ENCODE results near the gene MOK.
A peak's percentile ranks its signal among the peaks of the same experiment; 100 is the strongest.

The MOK gene

GRCh38 chr14:102236026-102236425 lies 68.9 kb downstream of the MOK start:
- DNase-seq (ENCODE audit: low read depth), result no peak
- H3K4me3 ChIP-seq (replicated peaks; ENCODE audit: low read depth, low read length), result no peak overlapping the region
- no peak for TF ChIP-seq CTCF (IDR thresholded peaks at IDR 0.05; ENCODE audit: low read length, missing control alignments)

- peak; percentile 94 for DNase-seq (ENCODE audit: low read depth)
- H3K4me3 ChIP-seq (replicated peaks; ENCODE audit: low read depth, low read length), result peak overlapping the region; percentile 47
- TF ChIP-seq CTCF (IDR thresholded peaks at IDR 0.05; ENCODE audit: low read length, missing control alignments), result peak; percentile 87
Observed at GRCh38 chr14:102235275-102235897, 69.6 kb downstream of the MOK start.

GRCh38 chr14:102234331-102235264 lies 70.4 kb downstream of the MOK start:
- no peak for TF ChIP-seq CTCF (IDR thresholded peaks at IDR 0.05; ENCODE audit: low read length, missing control alignments)
- peak; percentile 39 for DNase-seq (ENCODE audit: low read depth)
- peak overlapping the region; percentile 47 for H3K4me3 ChIP-seq (replicated peaks; ENCODE audit: low read depth, low read length)

- TF ChIP-seq CTCF (IDR thresholded peaks at IDR 0.05; ENCODE audit: low read length, missing control alignments), result no peak
- DNase-seq (ENCODE audit: low read depth), result no peak
- no peak overlapping the region for H3K4me3 ChIP-seq (replicated peaks; ENCODE audit: low read depth, low read length)
Observed at GRCh38 chr14:102233081-102233480, 71.9 kb downstream of the MOK start.

GRCh38 chr14:102232348-102232625 lies 72.7 kb downstream of the MOK start:
- no peak for TF ChIP-seq CTCF (IDR thresholded peaks at IDR 0.05; ENCODE audit: low read length, missing control alignments)
- no peak for DNase-seq (ENCODE audit: low read depth)
- H3K4me3 ChIP-seq (replicated peaks; ENCODE audit: low read depth, low read length), result no peak overlapping the region

- H3K4me3 ChIP-seq (replicated peaks; ENCODE audit: low read depth, low read length), result no peak overlapping the region
- no peak for TF ChIP-seq CTCF (IDR thresholded peaks at IDR 0.05; ENCODE audit: low read length, missing control alignments)
- DNase-seq (ENCODE audit: low read depth), result no peak
Observed at GRCh38 chr14:102231476-102232347, 73.3 kb downstream of the MOK start.

All from fibroblast of pulmonary artery (primary cell).